Sigmoid colon (tissue), 4 donors: ENCODE results near the gene MIDN.

Experiments
- EP300 ChIP-seq, 4 donors: sonication (generic); formaldehyde crosslinking; IDR thresholded peaks; one replicate each; pipeline ENCODE4 v1.6.1; 2017; ENCODE audit warnings: antibody characterized with exemption in 4 of 4
- POLR2A ChIP-seq, 2 donors: fragments of 450-650 bp; IDR thresholded peaks; one replicate each; pipeline ENCODE4 v1.6.1; 2016; ENCODE audit warnings: antibody characterized with exemption in 2 of 2, mild to moderate bottlenecking in 2 of 2, moderate library complexity in 2 of 2
- POLR2AphosphoS5 ChIP-seq, 4 donors: sonication (generic); formaldehyde crosslinking; IDR thresholded peaks; one replicate each; pipeline ENCODE4 v1.6.1; 2017; ENCODE audit warnings: antibody characterized with exemption in 4 of 4
- TF ChIP-seq, protein P1 (sequence below), 4 experiments: fragments of 450-650 bp in 3 of 4; fragments of 200-600 bp in 1 of 4; IDR thresholded peaks; one replicate each; pipeline ENCODE4 v1.5.1; 2016 to 2019; ENCODE audit warnings: antibody characterized with exemption in 4 of 4, mild to moderate bottlenecking in 3 of 4, moderate library complexity in 2 of 4

DNA sequence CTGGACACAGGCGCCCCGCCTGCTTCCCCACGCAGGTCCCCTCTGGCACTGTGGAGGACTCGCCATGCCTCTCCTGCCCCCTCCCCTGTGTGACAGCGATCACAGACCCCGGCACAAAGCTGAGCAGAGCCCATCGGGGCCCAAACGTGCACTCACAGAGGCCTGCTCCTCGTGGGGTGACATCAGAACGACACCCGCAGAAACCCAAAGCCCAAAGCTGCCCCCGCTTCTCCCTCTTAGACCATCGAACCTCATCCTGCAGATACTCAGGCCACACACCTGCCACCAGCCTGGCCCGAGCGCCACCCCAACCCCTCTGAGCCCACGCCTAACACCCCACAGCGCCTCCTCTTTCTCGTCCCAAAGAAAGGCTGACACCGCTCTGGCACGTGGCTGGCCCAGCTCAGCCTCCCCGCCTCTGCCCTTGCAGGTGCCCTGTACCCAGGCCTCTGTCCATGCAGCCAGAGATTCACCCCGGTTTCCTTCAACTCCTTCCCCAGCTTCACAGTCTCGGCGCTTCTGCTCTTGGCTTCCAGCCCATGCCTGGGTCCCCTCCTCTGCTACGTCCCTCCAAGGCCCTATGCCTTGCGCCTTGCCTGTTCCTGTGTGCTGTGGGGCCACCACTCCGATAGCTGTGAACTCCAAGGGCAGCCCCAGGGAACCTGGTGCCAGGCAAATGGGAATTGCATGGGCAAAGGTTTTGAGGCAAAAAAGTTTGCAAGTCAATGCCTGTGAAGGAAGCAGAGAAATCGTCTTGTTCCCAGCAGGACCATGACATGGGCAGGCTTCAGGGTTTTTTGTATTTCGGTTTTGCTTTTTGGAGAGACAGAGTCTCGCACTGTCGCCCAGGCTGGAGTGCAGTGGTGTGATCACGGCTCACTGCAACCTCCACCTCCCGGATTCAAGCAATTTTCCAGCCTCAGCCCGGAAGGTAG, 9.7 kb upstream of the MIDN start:
- TF ChIP-seq, protein P1, sequence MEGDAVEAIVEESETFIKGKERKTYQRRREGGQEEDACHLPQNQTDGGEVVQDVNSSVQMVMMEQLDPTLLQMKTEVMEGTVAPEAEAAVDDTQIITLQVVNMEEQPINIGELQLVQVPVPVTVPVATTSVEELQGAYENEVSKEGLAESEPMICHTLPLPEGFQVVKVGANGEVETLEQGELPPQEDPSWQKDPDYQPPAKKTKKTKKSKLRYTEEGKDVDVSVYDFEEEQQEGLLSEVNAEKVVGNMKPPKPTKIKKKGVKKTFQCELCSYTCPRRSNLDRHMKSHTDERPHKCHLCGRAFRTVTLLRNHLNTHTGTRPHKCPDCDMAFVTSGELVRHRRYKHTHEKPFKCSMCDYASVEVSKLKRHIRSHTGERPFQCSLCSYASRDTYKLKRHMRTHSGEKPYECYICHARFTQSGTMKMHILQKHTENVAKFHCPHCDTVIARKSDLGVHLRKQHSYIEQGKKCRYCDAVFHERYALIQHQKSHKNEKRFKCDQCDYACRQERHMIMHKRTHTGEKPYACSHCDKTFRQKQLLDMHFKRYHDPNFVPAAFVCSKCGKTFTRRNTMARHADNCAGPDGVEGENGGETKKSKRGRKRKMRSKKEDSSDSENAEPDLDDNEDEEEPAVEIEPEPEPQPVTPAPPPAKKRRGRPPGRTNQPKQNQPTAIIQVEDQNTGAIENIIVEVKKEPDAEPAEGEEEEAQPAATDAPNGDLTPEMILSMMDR (IDR thresholded peaks at IDR 0.05): no peak
- no peak for TF ChIP-seq POLR2AphosphoS5 (IDR thresholded peaks at IDR 0.05)
- TF ChIP-seq POLR2A (IDR thresholded peaks at IDR 0.05): no peak
- TF ChIP-seq EP300 (IDR thresholded peaks at IDR 0.05): no peak
